MM.1S (cell line): ENCODE data around the gene APOL4.
"Not testable (repeated sequence)": the region's sequence is repeated elsewhere in the genome, so short reads cannot be mapped to it uniquely, and the experiment has no call there.

ENCODE experiments used
- DNase-seq: peaks from one replicate; pipeline ENCODE4 v3.0.0-alpha.2; 2015
- H2AFZ ChIP-seq: fragments of 300-600 bp; sonication (generic); 2 replicates; pipeline ENCODE4 v1.6.0; 2016; ENCODE audit warnings: antibody characterized with exemption, low read length
- H3F3A ChIP-seq: fragments of 300-600 bp; sonication (generic); 2 replicates; pipeline ENCODE4 v1.6.1; 2016; ENCODE audit warnings: mild to moderate bottlenecking, antibody characterized with exemption, low read length, moderate library complexity, mixed read lengths; ENCODE audit not compliant: insufficient read depth
- H3K27ac ChIP-seq: fragments of 300-600 bp; sonication (generic); 2 replicates; pipeline ENCODE4 v1.5.1; 2016; ENCODE audit warnings: mild to moderate bottlenecking, low read length
- H3K27me3 ChIP-seq: fragments of 300-600 bp; sonication (generic); replicated peaks from 2 replicates; pipeline ENCODE4 v1.6.0; 2016; ENCODE audit warnings: low read length; ENCODE audit not compliant: insufficient read depth
- H3K36me3 ChIP-seq: fragments of 300-600 bp; sonication (generic); replicated peaks from 2 replicates; pipeline ENCODE4 v1.6.1; 2016; ENCODE audit warnings: mild to moderate bottlenecking, low read length, mixed read lengths; ENCODE audit not compliant: insufficient read depth
- H3K4me1 ChIP-seq: fragments of 300-600 bp; sonication (generic); 2 replicates; pipeline ENCODE4 v1.6.1; 2016; ENCODE audit warnings: low read length, mixed read lengths
- H3K4me2 ChIP-seq: fragments of 300-600 bp; sonication (generic); 2 replicates; pipeline ENCODE4 v1.6.0; 2016; ENCODE audit warnings: low read depth, low read length
- H3K4me3 ChIP-seq: fragments of 300-600 bp; sonication (generic); 2 replicates; pipeline ENCODE4 v1.5.1; 2016; ENCODE audit warnings: low read length, mixed read lengths
- H3K79me2 ChIP-seq: fragments of 300-600 bp; sonication (generic); 2 replicates; pipeline ENCODE4 v1.6.1; 2016; ENCODE audit warnings: mixed run types, low read length, mixed read lengths
- H3K9ac ChIP-seq: fragments of 300-600 bp; sonication (generic); 2 replicates; pipeline ENCODE4 v1.6.1; 2016; ENCODE audit warnings: low read length, mixed read lengths
- H3K9me2 ChIP-seq: fragments of 300-600 bp; sonication (generic); replicated peaks from 2 replicates; pipeline ENCODE4 v1.6.1; 2016; ENCODE audit warnings: mild to moderate bottlenecking, low read length, mixed read lengths; ENCODE audit not compliant: insufficient read depth
- H3K9me3 ChIP-seq: fragments of 300-600 bp; sonication (generic); replicated peaks from 2 replicates; pipeline ENCODE4 v1.6.1; 2016; ENCODE audit warnings: mild to moderate bottlenecking, low read length, mixed read lengths; ENCODE audit not compliant: insufficient read depth
- H4K20me1 ChIP-seq: fragments of 300-600 bp; sonication (generic); 2 replicates; pipeline ENCODE4 v1.6.1; 2016; ENCODE audit warnings: mild to moderate bottlenecking, low read length, moderate library complexity, mixed read lengths; ENCODE audit not compliant: insufficient read depth
- CTCF ChIP-seq: fragments of 300-600 bp; sonication (generic); IDR thresholded peaks from 2 replicates; pipeline ENCODE4 v1.5.1; 2016; ENCODE audit warnings: antibody characterized with exemption, low read length, mixed read lengths
- EZH2 ChIP-seq: fragments of 300-600 bp; sonication (generic); optimal IDR thresholded peaks from 2 replicates; pipeline ENCODE3; 2017; ENCODE audit warnings: low read depth, mild to moderate bottlenecking, antibody characterized with exemption, low read length, mixed read lengths
- EZH2phosphoT487 ChIP-seq: fragments of 300-600 bp; sonication (generic); IDR thresholded peaks from 2 replicates; pipeline ENCODE4 v1.6.1; 2018; ENCODE audit warnings: antibody characterized with exemption, low read length

The APOL4 gene

GRCh38 chr22:36192542-36192941, 9.1 kb downstream of the APOL4 start:
- no peaks in the 10 kb centered on the region for H3K9me3 ChIP-seq
- H3K9ac ChIP-seq: no peak overlapping the region
- H4K20me1 ChIP-seq: no peaks in the 10 kb centered on the region
- H3K4me1 ChIP-seq: peaks cover 9% of the 10 kb centered on the region
- no peaks in the 10 kb centered on the region for H3K27me3 ChIP-seq
- no peak overlapping the region for H3K4me2 ChIP-seq
- H3K27ac ChIP-seq: no peak overlapping the region
- H3K9me2 ChIP-seq: no peaks in the 10 kb centered on the region
- no peak overlapping the region for H3K4me3 ChIP-seq
- H3K36me3 ChIP-seq: no peaks in the 10 kb centered on the region
- TF ChIP-seq EZH2phosphoT487 (no peak), EZH2 (no peak), CTCF (no peak)
- no peak overlapping the region for H2AFZ ChIP-seq
- DNase-seq: no peak
- no peaks in the 10 kb centered on the region for H3F3A ChIP-seq
- H3K79me2 ChIP-seq: no peaks in the 10 kb centered on the region

- H3K4me1 ChIP-seq: no peaks in the 10 kb centered on the region
These were observed 10.3 kb downstream of the APOL4 start for GRCh38 chr22:36191106-36191836.

GRCh38 chr22:36187862-36188261, 13.7 kb downstream of the APOL4 start:
- H3K9ac ChIP-seq, H3K9me2 ChIP-seq, H4K20me1 ChIP-seq, DNase-seq, H3K79me2 ChIP-seq, H3K27ac ChIP-seq, H3K4me2 ChIP-seq, H3F3A ChIP-seq, H3K27me3 ChIP-seq, H3K4me3 ChIP-seq, H3K36me3 ChIP-seq, H3K9me3 ChIP-seq, H3K4me1 ChIP-seq, H2AFZ ChIP-seq: not testable (repeated sequence)

More at GRCh38 chr22:36191106-36191836, 10.3 kb downstream of the APOL4 start:
- Histone ChIP-seq H3K36me3 (no peaks in the 10 kb centered on the region), H3K4me2 (no peak overlapping the region), H3K27me3 (no peaks in the 10 kb centered on the region), H3K9ac (no peak overlapping the region), H3K4me3 (no peak overlapping the region), H3K79me2 (no peaks in the 10 kb centered on the region), H4K20me1 (no peaks in the 10 kb centered on the region), H2AFZ (no peak overlapping the region), H3K9me3 (no peaks in the 10 kb centered on the region), H3K27ac (no peak overlapping the region), H3F3A (no peaks in the 10 kb centered on the region), H3K9me2 (no peaks in the 10 kb centered on the region)
- TF ChIP-seq EZH2 (no peak), EZH2phosphoT487 (no peak), CTCF (no peak)
- no peak for DNase-seq

GRCh38 chr22:36185828-36186624, 15.6 kb downstream of the APOL4 start:
- Histone ChIP-seq H2AFZ (no peak overlapping the region), H3K36me3 (no peaks in the 10 kb centered on the region), H3K27ac (no peak overlapping the region), H3K4me2 (no peak overlapping the region), H3K27me3 (no peaks in the 10 kb centered on the region), H3K9me2 (no peaks in the 10 kb centered on the region), H3F3A (no peaks in the 10 kb centered on the region), H3K4me1 (no peaks in the 10 kb centered on the region), H3K79me2 (no peaks in the 10 kb centered on the region), H3K9ac (no peak overlapping the region), H3K4me3 (no peak overlapping the region), H3K9me3 (no peaks in the 10 kb centered on the region), H4K20me1 (no peaks in the 10 kb centered on the region)
- TF ChIP-seq CTCF: no peak
- TF ChIP-seq EZH2: no peak
- TF ChIP-seq EZH2phosphoT487: no peak
- DNase-seq: no peak
